ENCODE measurements around the gene GABRR2.

GABRR2 gene

GRCh38 chr6:89291256-89291819 is 23.8 kb downstream of the GABRR2 start:
- DNase-seq (ENCODE audit: low read depth in 3 of 3) = no peak

GRCh38 chr6:89290401-89291155 is 24.5 kb downstream of the GABRR2 start:
- DNase-seq (ENCODE audit: low read depth in 3 of 3) = no peak

- DNase-seq (ENCODE audit: low read depth in 3 of 3) = no peak
These were observed 25.4 kb downstream of the GABRR2 start for GRCh38 chr6:89289710-89290109.

- DNase-seq (ENCODE audit: low read depth in 3 of 3) = no peak
These were observed 27.6 kb downstream of the GABRR2 start for GRCh38 chr6:89287351-89288028.

DNA sequence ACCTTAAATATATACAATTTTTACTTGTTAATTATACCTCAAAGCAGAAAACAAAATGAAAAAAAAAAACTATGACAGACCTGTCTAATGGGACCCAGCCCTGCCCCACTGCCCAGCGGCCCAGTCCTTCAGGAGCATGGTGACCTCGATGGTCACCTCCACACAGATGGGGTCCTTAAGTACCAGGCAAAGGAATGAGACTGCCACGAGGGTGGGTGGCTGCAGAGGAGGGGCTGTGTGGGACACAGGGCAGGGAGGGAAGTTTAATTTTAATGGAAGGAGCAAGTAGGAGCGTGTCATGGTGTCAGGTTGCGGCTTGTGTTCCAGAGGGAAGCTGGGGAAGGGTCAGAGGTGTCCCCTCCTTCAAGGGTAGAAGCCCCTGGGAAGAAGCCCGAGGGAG is 28.6 kb downstream of the GABRR2 start:
- no peak for DNase-seq (ENCODE audit: low read depth in 3 of 3)

- no peak for DNase-seq (ENCODE audit: low read depth in 3 of 3)
These were observed 29.9 kb downstream of the GABRR2 start for GRCh38 chr6:89284963-89285735.

GRCh38 chr6:89284081-89284480 is 31.0 kb downstream of the GABRR2 start:
- DNase-seq (ENCODE audit: low read depth in 3 of 3) = no peak

DNA sequence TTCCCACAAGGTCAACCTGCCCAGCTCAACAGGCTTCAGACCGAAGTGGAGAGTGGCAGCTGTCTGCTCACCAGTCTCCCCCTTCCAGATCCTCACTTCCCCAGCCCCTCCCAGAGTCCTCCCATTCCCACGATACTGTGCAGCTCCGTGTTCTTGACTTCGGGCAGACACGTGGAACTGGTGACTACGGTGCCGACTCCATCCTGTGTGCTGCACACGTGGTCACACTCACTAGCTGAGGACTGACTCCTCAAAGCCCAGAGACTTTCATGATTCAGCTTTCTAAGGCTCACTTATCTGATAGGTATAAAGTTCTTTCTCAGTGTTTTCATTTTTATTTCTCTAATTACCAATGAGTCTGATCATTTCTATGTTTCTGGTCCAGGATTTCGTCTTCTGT is 32.4 kb downstream of the GABRR2 start:
- no peak for DNase-seq (ENCODE audit: low read depth in 3 of 3)

GRCh38 chr6:89281779-89282246 is 33.3 kb downstream of the GABRR2 start:
- DNase-seq (ENCODE audit: low read depth in 3 of 3) = peak; percentile 16 to 28 (median 16)

- DNase-seq (ENCODE audit: low read depth in 3 of 3) = no peak
These were observed 36.1 kb downstream of the GABRR2 start for GRCh38 chr6:89278956-89279355.

GRCh38 chr6:89275900-89276299 is 39.2 kb downstream of the GABRR2 start:
- DNase-seq (ENCODE audit: low read depth in 3 of 3) = no peak

DNA sequence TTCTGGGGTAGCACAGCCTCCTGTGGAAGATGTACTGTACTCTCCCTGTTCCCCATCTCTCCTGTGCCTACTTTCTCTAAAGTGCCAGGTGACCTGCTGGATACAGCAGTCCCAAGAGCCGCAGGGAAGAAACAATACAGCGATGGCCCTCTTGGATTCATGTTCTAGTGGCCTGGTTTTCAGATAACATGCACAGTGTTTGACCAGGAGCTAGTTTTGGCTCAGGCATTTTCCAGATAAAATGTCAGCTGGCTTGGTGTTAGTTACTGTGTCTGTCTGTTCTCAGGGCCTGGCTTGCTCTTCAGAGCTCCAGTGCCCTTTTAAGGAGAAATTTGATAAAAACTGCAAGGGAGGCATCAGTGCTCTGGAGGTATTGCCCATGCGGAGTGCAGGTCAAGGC is 41.3 kb downstream of the GABRR2 start:
- no peak for DNase-seq (ENCODE audit: low read depth in 3 of 3)

DNA sequence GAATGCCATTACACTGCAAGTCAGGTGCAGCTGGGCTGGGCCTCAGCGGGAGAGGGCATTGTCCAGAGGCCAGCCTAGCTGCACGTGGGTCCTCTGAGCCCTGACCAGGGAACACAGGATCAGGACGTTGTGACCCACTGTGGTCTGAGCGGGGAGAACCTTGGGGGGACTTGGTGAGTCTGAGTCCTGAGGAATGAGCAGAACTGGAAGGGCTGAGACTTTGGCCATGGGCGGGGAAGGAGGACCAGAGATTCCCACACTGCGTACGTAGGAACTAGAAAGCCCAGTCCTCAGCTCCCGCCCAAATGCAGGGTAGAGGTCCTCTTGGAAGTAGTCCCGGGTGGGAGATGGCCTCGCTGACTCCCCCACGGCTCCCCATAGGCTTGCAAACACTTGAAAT is 42.5 kb downstream of the GABRR2 start:
- no peak for DNase-seq (ENCODE audit: low read depth in 3 of 3)

- no peak for DNase-seq (ENCODE audit: low read depth in 3 of 3)
These were observed 44.0 kb downstream of the GABRR2 start for GRCh38 chr6:89270951-89271721.

DNA sequence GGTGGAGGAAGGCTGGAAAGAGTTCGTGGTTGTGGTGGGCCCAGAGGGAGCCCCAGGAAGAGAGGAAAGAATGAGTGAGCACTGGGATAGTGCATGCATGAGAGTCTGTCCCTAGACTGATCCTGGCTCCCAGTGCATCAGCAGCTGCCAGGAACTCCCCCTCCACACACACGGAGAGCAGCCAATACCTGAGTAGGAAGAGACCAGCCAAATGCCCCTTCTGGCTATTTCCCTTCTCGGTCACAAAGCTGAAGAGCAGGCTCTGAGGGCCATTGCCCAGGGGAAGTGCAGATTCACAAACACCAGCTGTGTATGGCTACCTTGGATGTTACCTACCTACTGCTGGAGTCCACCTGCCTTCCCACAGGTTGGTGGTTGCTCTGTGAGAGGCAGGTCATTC is 45.1 kb downstream of the GABRR2 start:
- no peak for DNase-seq (ENCODE audit: low read depth in 3 of 3)

GRCh38 chr6:89269252-89269651 is 45.8 kb downstream of the GABRR2 start:
- DNase-seq (ENCODE audit: low read depth in 3 of 3) = no peak

DNA sequence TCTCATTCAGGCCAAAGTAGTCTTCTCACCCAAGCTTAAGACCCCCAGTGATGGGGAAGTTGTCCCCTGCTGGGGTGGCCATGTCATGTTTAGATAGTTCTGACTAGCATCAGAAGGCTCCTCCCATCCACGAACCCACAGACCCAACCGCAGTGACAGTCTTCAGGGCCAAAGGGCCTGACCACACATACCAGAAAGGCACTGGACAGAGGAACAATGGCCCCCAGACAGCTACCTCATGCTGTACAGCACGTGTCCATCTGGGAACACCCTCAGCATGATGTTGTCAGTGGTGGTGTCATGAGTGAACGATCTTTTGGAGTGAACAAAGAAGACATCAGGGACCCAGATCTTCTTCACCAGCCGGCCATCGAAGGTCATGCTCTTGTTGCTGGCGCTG is 46.3 kb downstream of the GABRR2 start:
- DNase-seq (ENCODE audit: low read depth in 3 of 3) = no peak

GRCh38 chr6:89267918-89268317 is 47.2 kb downstream of the GABRR2 start:
- no peak for DNase-seq (ENCODE audit: low read depth in 3 of 3)

GRCh38 chr6:89264296-89264695 is 50.8 kb downstream of the GABRR2 start:
- DNase-seq (ENCODE audit: low read depth in 3 of 3) = no peak

DNA sequence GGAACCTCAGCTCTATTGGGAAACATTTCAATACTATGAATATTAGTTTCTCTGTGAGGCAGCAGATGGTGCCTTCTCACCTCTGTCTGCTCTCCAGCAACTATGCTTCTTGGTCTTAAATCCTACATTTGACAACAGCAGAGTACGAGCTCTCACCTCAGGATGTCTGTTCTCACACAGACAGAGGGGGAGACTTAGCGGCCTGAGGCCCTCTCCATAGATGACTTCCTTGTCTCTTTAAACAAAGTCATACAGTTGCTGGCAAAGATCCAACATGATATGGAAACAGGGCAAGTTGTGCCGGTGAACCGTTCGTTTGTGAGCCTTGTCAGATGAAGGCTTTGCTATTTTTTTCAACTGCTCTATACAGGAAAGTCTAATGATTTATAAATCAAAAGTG is 54.3 kb downstream of the GABRR2 start:
- DNase-seq (ENCODE audit: low read depth in 3 of 3) = no peak

DNA sequence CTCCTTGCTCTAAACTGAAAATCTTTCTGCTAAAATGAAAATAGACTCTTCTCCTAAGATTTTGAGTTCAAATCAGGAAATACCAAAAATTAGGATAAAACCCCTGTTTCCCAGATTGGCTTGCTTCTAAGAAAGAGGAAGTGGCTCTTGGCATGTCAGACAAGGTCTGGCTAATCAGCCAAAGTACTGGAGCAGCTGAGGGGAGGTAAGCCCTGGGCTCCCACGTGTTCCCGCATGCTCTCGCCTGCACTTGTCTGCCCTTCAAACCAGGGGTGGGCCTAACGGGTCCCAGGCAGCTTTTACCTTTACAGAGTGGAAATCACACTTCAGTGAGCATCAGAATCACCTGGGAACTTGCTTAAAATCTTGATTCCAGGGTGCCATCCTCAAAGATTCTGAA is 54.8 kb downstream of the GABRR2 start:
- DNase-seq (ENCODE audit: low read depth in 3 of 3) = no peak

GRCh38 chr6:89258912-89259311 is 56.2 kb downstream of the GABRR2 start:
- DNase-seq (ENCODE audit: low read depth in 3 of 3) = no peak

Data from stimulated activated CD4-positive, alpha-beta T cell treated with anti-CD3 and anti-CD28 coated beads, TNF-alpha, amount 100 ng/mL, for 48 hours (primary cell).